ENCODE measurements around the gene NRARP.

DNA sequence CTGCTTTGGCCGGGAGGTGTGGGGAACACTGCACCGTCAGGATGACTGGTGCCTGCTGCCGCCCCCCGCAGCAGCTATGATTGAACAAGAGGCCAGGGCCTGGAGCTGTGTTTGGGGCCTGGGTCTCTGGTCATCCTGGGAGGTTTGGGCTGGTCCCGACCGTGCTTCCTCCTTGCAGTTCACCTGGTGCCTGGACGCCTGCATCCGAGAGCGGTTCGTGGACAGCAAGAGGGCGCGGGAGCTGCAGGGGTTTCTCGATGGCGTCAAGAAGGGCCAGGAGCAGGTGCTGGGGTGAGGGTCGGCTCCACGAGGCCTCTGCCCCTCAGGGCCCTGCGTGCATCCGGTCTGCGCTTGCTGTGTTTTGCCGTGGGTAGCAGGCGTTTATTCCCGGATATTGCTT is 38.0 kb downstream of the NRARP start:
- TF ChIP-seq POLR2A (IDR thresholded peaks at IDR 0.05) (no peak), EP300 (IDR thresholded peaks at IDR 0.05) (no peak)

Data from sigmoid colon (tissue), 4 donors.